Left ventricle myocardium superior (tissue), 1 donor: ENCODE data around the gene ICA1L. TPM values are rescaled to one million over a fixed set of nuclear protein-coding genes. Genes with fewer than 3 reads are reported as not detected.

Experiments
- ATAC-seq: fragments of 200-7000 bp; cut with Tn5 transposase; one replicate; pipeline ENCODE4 v1.9.1; 2020; ENCODE audit warnings: mild to moderate bottlenecking, moderate library complexity
- DNase-seq: peaks from one replicate; pipeline ENCODE4 v3.0.0-alpha.2; 2020
- intact Hi-C: fragments of 100-400 bp; cut with micrococcal nuclease; formaldehyde crosslinking; loops from one replicate; pipeline ENCODE4 v1.11.0; 2022
- total RNA-seq: library from RNA; stranded (reverse); fragmentation: NEBNext Ultra II Directional; extraction: Animal tissue kit (Norgen Biotek cat#: 25700); gene quantifications from one replicate; pipeline ENCODE4 v1.2.1, GENCODE V29; 2021
- donor health status: DM: no; HTN: yes; CAD: no; lungs with severe emphysema.

Gene ICA1L
- total RNA-seq, 1 donor from 2014 or later = 6.9 TPM

DNA sequence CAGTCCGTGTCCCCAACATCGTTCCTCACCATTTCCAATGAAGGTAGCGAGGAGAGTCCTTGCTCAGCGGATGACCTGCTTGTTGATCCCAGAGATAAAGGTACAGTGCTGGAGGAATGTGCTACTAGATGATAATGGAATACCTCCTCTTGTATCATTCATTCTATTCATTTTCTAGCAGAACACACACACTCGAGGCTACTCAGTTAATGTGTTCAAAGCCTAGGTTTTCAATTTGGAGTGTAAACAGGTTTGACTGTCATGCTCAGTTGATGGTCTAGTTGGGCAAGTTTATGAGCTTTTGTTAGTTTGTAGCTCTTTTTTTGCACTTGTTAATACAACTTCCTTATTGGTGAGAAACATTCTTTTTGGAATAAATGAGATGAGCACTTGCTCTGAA is 114.2 kb downstream of the ICA1L start:
- no peak for ATAC-seq
- intact Hi-C loops = no loop called here

GRCh38 chr2:202756598-202756997 is 115.0 kb downstream of the ICA1L start:
- ATAC-seq (no peak), DNase-seq (no peak)
- intact Hi-C loops = no loop called here

More for the DNA sequence above, 114.2 kb downstream of the ICA1L start:
- DNase-seq = no peak

GRCh38 chr2:202754936-202755335 is 116.6 kb downstream of the ICA1L start:
- DNase-seq (no peak), ATAC-seq (no peak)
- intact Hi-C loops = no loop called here

- intact Hi-C loops = no loop called here
- DNase-seq = no peak
Measured at GRCh38 chr2:202752071-202752470, 119.5 kb downstream of the ICA1L start.

GRCh38 chr2:202750763-202751427 is 120.7 kb downstream of the ICA1L start:
- ATAC-seq (no peak), DNase-seq (no peak)
- intact Hi-C loops = no loop called here

More at GRCh38 chr2:202752071-202752470, 119.5 kb downstream of the ICA1L start:
- ATAC-seq = no peak

DNA sequence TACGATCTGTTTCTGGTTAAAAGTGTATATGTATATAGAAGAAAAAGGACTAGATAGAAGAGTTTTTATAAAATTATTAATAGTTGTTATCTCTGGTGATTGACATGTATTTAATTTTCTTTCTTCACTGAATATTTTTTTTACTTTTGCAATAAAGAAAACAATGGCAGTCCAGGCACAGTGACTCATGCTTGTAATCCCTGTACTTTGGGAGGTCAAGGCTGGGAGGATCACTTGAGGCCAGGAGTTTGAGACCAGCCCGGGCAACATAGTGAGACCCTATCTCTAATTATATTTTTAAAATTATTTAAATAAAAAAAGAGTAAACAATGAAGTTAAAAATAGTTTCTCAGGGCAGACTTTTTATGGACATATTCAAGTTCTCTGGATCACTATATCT is 122.1 kb downstream of the ICA1L start:
- intact Hi-C loops = no loop called here

GRCh38 chr2:202743613-202744012 is 128.0 kb downstream of the ICA1L start:
- intact Hi-C loops = no loop called here
- ATAC-seq (no peak), DNase-seq (no peak)

More for the DNA sequence above, 122.1 kb downstream of the ICA1L start:
- DNase-seq (no peak), ATAC-seq (no peak)

- DNase-seq = no peak
- intact Hi-C loops = no loop called here
- no peak for ATAC-seq
Measured at GRCh38 chr2:202736826-202737225, 134.7 kb downstream of the ICA1L start.

DNA sequence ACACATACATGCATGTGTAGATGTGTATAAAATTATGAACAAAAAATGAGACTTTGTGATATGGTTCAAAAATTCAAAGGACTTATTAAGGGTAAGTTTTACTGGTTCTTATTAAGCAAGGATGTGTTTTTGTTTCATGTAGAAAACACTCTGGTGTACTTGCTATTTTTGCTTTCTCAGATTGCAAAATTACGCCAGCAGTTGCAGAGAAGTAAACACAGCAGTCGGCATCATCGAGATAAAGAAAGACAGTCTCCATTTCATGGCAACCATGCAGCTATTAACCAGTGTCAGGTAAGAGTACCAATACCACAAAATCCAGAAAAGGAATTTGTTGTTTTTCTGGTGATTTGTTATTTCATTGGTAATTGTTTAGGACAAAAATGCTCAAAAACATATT is 145.5 kb downstream of the ICA1L start:
- intact Hi-C loops = no loop called here
- ATAC-seq (no peak), DNase-seq (no peak)

DNA sequence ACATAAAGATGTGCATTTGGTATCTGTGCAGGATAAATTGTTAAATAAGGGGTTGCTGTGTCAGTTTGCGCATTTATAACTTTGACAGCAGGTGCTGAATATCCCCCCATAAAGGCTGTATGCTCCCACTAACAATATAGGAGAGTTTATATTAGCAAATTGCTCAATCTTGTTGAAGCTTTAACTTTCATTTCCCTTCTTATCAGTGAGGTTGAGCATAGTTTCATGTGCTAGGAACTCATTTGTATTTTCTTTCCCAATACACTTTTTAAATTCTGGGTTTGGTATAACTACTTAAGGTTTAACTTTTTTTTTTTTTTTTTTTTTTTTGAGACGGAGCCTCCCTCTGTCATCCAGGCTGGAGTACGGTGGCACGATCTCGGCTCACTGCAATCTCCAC is 147.8 kb downstream of the ICA1L start:
- intact Hi-C loops = no loop called here
- ATAC-seq = no peak

More for the DNA sequence above, 147.8 kb downstream of the ICA1L start:
- no peak for DNase-seq

Other genes starting within 250 kb of the ICA1L start
- 2.4 TPM for gene FAM117B, start 236.8 kb downstream of the ICA1L start, total RNA-seq
- 64.4 TPM for gene WDR12, start 39.9 kb upstream of the ICA1L start, total RNA-seq
- 5.3 TPM for gene CARF, start 40.5 kb upstream of the ICA1L start, total RNA-seq
- 16.4 TPM for gene NBEAL1, start 143.1 kb upstream of the ICA1L start, total RNA-seq